GM19455 (cell line): Measurements from ENCODE around the gene NCKAP5.

Experiments used
- ATAC-seq: cut with Tn5 transposase; IDR thresholded peaks from one replicate; pipeline ENCODE4 v1.9.1; 2021; ENCODE audit not compliant: unreplicated experiment

Gene NCKAP5

DNA sequence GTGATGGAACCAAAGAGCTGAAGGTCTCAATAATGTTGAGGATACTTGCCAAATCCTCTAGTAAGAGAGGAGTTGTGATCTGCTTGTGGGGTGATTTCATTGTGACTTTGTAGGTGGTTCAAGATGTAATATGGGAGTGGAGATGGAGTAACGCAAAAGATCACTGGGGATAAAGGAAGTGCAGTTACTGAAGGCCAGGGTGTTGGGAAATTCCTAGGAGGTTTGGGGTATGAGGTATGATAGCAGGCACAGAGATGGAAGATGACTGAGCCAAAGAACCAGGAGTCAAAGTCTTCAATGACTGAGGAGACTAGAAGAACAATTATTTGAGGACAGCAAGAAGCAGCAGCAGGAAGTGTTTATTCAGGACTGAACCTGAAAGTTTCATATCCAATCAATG lies 222.6 kb downstream of the NCKAP5 start:
- no peak for ATAC-seq

DNA sequence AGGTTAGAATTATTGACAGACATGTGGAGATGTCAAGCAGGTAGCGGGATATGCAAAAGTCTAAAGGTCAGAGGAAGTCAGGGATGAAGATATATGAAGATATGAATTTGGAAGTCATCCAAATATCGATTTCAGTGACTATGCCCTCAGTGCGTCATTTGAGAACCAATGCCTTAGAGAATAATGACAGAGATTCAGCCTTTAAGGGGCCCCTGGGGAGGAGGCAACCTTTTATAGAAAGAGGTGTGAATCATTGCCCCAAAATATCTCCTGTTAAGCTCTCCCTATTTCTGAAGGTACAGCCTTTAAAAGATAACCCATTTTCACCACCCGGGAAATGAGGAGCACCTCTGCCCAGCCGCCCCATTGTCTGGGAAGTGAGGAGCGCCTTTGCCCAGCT lies 223.4 kb downstream of the NCKAP5 start:
- ATAC-seq, result no peak

DNA sequence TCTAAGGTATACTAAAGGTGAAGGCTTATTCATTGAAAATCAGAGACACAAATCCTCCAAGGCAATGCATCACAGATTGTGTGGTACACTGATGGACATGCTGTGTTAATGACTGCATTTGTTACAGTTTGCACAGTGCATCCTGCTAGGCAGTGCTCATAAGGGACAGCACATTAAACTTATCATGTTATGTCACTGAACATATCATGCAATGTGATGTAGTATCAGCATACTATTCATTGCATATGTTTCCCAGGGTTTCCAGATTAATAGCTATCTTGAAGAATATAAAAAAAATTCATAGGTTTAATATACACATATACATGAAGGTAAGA lies 225.3 kb downstream of the NCKAP5 start:
- no peak for ATAC-seq

DNA sequence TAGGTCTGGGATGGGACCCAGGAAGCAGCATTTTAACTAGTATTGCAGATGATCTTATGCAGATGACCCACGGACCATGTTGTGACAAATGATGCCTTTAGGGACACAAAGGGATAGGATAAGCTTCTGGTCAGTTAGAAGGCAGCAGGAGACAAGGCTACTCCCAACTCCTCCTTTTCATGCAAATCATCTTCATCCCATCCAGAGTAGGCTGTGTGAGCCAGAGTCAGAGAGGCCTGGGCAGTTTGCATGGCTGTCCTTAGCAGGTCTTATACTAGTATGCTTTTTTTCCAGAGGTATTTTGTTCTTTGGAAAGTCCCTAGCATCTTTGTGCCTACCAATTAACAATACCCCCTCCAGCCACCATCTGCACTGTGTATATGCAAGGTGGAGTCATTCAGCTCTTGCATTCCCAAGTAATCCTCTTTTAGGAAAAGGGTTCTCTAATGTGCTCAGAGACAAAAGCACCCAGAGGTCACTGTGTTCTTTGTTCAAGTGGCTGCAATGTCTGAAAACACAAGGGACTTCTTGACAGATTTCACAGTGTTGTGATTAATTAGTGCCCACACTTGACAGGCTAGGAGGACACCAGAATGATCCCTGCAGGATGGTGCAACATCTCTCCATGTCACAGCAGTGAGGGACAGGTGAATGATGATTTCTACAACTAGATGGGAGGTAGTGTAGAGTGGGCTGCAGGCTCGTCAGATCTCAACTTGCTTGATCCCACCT lies 225.8 kb downstream of the NCKAP5 start:
- no peak for ATAC-seq

DNA sequence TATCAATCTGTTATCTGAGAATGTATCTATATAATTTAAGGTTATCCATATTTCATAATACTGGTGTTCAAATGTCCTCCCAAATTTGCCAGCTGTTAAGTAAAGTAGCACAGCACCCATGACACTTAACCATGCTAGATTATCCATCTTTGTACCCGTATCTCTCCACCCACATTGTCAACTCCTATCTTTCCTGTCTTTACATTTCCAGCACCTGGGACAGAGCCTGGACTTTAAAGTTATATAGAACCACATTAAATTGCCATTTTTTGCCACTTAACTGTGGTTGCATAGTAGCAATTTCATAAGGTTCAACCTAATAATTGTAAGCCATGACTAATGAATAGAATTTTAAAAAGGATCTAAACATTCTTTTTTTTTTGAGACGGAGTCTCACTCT lies 226.7 kb downstream of the NCKAP5 start:
- no peak for ATAC-seq

DNA sequence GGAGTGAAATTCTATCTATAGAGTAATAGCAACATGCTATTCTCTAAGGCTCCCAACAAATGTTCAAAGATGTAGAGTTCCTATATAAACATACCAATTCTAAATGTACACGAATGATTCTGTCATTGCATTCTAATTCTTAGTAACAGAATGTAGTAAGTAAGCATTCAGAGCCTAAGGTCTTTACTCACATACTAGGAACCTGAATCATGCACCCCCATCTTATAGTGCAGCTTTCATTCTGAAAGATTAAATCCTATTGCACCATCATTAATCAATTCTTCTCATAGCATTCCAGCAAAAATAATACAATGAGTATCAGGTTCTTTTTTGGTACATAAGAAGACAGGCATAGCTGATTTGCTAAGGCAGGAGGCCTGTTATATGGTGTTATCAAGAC lies 230.0 kb downstream of the NCKAP5 start:
- no peak for ATAC-seq

DNA sequence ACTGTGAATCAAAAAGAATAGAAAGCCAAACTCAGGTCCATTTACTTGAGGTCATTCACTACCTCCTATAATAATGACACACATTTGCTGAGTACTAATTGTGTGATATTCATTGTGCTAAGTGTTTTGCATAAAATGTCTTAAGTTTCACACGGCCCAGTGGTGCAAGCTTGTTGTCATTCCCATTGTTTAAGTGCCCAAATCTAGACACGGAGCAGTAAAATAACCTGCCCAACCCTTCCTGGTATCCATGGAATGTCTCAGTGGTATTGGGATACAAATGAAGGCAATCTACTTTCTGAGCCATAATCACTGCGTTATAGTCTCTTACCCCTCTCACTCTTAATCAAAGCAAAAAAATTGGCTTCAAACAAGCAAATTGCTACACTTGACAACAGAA lies 233.3 kb downstream of the NCKAP5 start:
- no peak for ATAC-seq

- no peak for ATAC-seq
These were observed 235.1 kb downstream of the NCKAP5 start for GRCh38 chr2:133333181-133333580.

- no peak for ATAC-seq
These were observed 236.8 kb downstream of the NCKAP5 start for GRCh38 chr2:133331436-133331835.

GRCh38 chr2:133326652-133327397 lies 241.4 kb downstream of the NCKAP5 start:
- no peak for ATAC-seq

- no peak for ATAC-seq
These were observed 244.1 kb downstream of the NCKAP5 start for GRCh38 chr2:133324150-133324561.

- ATAC-seq, result no peak
These were observed 245.4 kb downstream of the NCKAP5 start for GRCh38 chr2:133322909-133323308.

DNA sequence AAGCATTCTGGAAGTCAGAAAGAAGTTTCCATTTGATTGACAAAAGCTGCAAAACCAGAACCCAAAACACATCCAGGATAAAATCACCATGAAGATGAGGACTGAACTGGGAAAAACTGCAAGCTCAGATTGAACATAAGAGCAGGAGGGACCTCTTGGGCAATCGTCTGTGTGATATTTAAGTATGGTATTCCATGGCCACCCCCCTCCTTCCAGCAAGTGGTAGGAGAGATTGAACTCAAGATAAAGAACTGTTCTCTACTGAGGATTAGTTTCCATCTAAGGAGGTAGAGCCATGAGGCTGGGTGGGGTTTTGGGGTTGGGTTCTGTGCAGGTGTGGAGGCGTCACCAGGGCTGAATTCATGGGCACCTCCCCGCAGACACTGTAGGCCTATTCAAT lies 251.1 kb downstream of the NCKAP5 start:
- no peak for ATAC-seq

DNA sequence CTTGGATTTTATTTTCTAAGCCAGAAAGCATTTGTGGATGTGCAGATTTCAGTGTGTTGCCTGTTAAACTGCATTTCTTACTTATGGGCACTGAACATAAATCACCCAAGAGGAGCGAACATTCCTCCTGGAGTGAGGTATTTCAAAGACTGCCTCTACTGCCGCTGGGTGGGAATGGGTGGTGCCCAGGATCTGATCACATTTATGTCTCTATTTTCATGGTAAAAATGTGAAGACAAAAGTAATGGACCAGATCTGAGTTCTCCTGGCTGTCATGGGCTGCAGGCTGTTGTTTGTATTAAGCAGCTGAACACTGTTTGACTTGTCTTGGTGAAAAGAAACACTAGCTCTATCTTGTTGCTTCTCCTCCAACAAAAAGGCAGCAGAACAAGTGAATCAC lies 251.7 kb downstream of the NCKAP5 start:
- ATAC-seq, result no peak

DNA sequence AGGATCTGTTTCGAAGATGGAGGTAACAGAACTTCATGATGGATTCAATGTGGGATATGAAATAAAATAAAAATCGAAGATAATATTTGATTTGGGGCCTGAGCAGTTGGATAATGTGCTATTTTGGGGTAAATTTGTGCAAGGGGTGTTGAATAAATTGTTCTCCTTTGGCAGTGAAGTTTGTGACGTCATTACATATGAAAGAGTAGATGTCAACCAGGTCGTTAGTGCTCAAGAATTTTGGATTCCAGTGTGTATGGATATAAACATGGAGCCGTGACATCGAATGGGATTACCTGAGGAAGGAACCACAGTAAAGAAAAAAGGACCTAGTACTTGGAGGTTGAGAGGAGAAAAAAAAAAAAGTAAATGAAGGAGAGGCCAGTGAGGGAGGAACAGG lies 253.0 kb downstream of the NCKAP5 start:
- ATAC-seq, result no peak

DNA sequence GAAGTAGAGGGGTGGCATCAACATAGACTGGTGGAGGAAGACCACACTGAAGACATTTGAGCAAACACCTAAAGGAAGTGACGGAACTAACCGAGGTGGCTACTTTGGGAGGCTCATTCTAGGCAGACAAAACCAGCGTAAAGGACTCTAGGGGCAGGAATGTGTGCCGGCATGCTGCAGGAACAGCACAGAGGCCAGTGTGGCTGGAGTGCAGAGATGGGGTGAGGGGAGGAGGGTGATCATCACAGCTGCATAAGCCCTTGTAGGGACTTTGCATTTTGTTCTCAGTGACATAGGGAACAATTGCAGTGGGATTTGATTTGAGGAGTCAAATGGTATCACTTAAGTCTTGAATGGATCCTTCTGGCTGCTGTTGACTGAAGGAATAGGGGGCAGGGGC lies 253.5 kb downstream of the NCKAP5 start:
- no peak for ATAC-seq

DNA sequence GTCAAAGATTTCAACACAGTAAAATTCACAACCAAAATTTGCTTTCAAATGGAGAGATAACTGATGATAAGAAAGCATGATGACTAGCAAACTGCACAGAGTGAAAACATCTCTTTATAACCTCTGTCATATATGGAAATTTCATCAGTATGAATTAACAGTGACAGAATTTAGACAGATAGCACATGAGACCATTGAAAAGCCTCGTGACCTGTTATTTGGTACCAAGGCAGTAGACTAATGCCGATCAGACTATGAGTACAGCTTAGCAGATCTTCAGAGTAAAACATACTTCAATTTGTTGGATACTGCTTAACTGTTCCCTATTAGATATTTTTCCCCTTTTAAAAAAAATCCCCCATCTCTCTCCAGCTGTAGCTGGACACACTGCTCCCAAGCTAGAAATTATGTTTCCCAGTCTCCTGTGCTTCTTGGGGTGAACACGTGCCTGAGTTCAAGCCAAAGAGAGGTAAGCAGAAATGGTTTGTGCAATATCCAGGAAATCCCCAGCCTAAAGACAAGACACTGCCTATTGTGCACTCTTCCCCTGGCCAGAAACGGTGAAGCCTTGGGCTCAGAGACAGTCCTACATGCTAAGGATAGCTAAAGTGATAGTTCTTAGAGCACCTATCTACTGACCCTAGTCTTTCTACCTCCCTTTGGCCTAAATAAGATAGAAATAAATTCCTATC lies 256.1 kb downstream of the NCKAP5 start:
- no peak for ATAC-seq

GRCh38 chr2:133306236-133306635 lies 262.0 kb downstream of the NCKAP5 start:
- ATAC-seq, result no peak

DNA sequence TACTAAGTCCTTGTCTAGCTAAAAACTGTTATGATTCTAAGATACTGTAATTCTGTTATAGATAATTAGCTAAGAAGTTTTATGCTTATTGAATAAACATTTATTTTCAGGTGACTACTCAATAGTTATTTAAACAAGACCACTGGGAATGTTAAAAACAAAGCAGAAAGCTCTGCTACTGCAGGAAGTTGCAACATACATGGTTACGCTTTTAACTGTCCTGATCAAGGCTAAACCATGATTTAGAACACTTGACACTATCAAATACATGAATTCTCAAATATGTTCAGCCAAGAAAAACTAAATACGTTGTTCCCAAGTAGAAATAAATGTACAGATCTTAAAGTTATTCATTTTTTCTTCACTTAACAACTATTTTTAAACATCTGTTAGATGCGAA lies 263.9 kb downstream of the NCKAP5 start:
- ATAC-seq, result no peak

- ATAC-seq, result no peak
These were observed 265.1 kb downstream of the NCKAP5 start for GRCh38 chr2:133303150-133303549.

DNA sequence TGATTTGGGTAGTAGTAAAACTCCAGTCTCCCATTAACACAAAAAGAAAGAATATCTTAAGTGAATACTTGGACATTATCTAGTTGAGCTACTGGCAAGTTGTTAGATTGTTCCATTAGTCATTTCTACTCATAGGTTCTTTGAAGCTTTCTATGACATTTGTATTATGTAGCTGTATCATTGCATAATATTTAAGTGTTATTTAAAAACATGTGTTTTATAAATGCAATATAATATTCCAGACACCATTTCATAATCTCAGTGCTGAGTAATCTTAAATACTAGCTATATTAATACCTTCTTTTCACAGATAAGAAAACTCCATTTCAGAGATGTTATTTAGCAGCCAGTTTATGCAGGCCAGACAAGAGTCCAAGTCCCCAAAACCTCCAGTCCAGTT lies 271.9 kb downstream of the NCKAP5 start:
- ATAC-seq, result no peak
